Transverse colon (tissue), 4 donors: ENCODE measurements around the gene SLC26A9. TPM values are rescaled to one million over a fixed set of nuclear protein-coding genes. Genes with fewer than 3 reads are reported as not detected.

Source experiments
- DNase-seq: peaks from one replicate; pipeline ENCODE4 v3.0.0-alpha.2; 2019
- H3K27ac ChIP-seq, 4 donors: fragments of 200-600 bp; sonication (generic); 2 replicates each; pipeline ENCODE4 v1.5.1; 2016 to 2018; ENCODE audit warnings: inconsistent platforms in 4 of 4
- H3K27me3 ChIP-seq: fragments of 200-600 bp; sonication (generic); 2 replicates; pipeline ENCODE4 v1.5.1; 2017; ENCODE audit warnings: inconsistent platforms
- H3K36me3 ChIP-seq, 4 donors: fragments of 200-600 bp; sonication (generic); 2 replicates each; pipeline ENCODE4 v1.5.1; 2017 to 2019; ENCODE audit warnings: inconsistent platforms in 4 of 4
- H3K4me1 ChIP-seq, 4 donors: fragments of 200-600 bp; sonication (generic); 2 replicates each; pipeline ENCODE4 v1.5.1; 2017 to 2020; ENCODE audit warnings: inconsistent platforms in 4 of 4
- H3K4me3 ChIP-seq, 4 donors: fragments of 200-600 bp; sonication (generic); 1 replicate in 1 of 4; 2 replicates in 3 of 4; pipeline versions ENCODE4 v1.5.1 to v1.6.1; 2017 to 2019; ENCODE audit warnings: inconsistent platforms in 4 of 4
- H3K9me3 ChIP-seq, 2 donors: fragments of 200-600 bp; sonication (generic); 2 replicates each; pipeline ENCODE4 v1.5.1; 2017 to 2019; ENCODE audit warnings: inconsistent platforms in 2 of 2
- EP300 ChIP-seq: sonication (generic); formaldehyde crosslinking; IDR thresholded peaks from one replicate; pipeline ENCODE4 v1.6.1; 2017; ENCODE audit warnings: antibody characterized with exemption, low read depth
- POLR2A ChIP-seq: fragments of 450-650 bp; IDR thresholded peaks from one replicate; pipeline ENCODE4 v1.6.1; 2016; ENCODE audit warnings: antibody characterized with exemption, mild to moderate bottlenecking, moderate library complexity
- POLR2AphosphoS5 ChIP-seq, 3 donors: sonication (generic); formaldehyde crosslinking; IDR thresholded peaks; one replicate each; pipeline ENCODE4 v1.6.1; 2016; ENCODE audit warnings: antibody characterized with exemption in 3 of 3
- WGBS, 2 donors: methylation state at CpG; one replicate each; pipeline ENCODE4 v1.1.5; 2018; ENCODE audit warnings: low coverage in 1 of 2; 5-methylcytosine and 5-hydroxymethylcytosine counted together
- in situ Hi-C, 4 donors: fragments of 200-750 bp; cut with MboI; loops; one replicate each; pipeline versions ENCODE4 v1.15.0 to v1.15.1; 2017; ENCODE audit warnings: low sequenced_read_pairs in 3 of 4, low pct_ligation_motif_present in 1 of 4, low pct_unique_long_range_greater_than_20kb in 1 of 4
- intact Hi-C: fragments of 100-400 bp; cut with DNase I; formaldehyde crosslinking; loops from one replicate; pipeline ENCODE4 v1.15.1; 2023; ENCODE audit warnings: low total_unique reads
- total RNA-seq, 4 donors: library from RNA; depleted of rRNA; stranded (reverse); fragments of >200 nt; gene quantifications; one replicate each; pipeline ENCODE4 v1.1.0, GENCODE V29; 2016
- TF ChIP-seq, protein P1 (sequence below), 5 experiments: fragments of 200-600 bp in 3 of 5; fragments of 450-650 bp in 2 of 5; sonication (generic) in 3 of 5; IDR thresholded peaks; 1 replicate in 2 of 5; 2 replicates in 3 of 5; pipeline ENCODE4 v1.5.1; 2016 to 2017; ENCODE audit warnings: antibody characterized with exemption in 5 of 5, inconsistent platforms in 3 of 5, mild to moderate bottlenecking in 2 of 5, moderate library complexity in 1 of 5

Gene SLC26A9
- total RNA-seq, 4 donors from 2014 or later = not detected

DNA sequence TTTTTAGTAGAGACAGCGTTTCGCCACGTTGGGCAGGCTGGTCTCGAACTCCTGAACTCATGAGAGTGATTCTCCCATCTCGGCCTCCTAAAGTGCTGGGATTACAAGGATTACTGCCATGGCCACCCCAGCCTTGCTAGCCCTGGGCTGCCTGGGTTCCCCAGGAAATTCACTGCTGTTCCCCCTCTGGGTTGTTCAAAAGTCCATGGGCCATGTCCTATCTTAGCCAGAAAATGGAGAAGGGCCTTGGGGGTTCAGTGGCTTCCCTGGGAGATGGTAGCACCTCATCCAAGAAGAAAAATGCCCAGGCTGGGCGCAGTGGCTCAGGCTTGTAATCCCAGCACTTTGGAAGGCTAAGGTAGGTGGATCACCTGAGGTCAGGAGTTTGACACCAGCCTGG is 20.9 kb downstream of the SLC26A9 start:
- intact Hi-C loops (no loop called here), in situ Hi-C loops (loop anchor here in 1 of 4 donors (25.0 kb wide), 1 partner anchor 135 kb away; the partner anchor contains the start of gene RAB29)
- Histone ChIP-seq H3K27me3 (no peaks in the 10 kb centered on the region), H3K4me1 (no peaks in the 10 kb centered on the region), H3K36me3 (no peaks in the 10 kb centered on the region), H3K27ac (no peak overlapping the region), H3K9me3 (no peaks in the 10 kb centered on the region), H3K4me3 (no peak overlapping the region)
- DNase-seq = no peak
- WGBS, 2 donors = 94% methylated on average over 6 of the region's 6 CpGs; no CpG with 5 or more reads in 1 of the 2 donors
- no peak for TF ChIP-seq POLR2AphosphoS5 (IDR thresholded peaks at IDR 0.05)
- TF ChIP-seq, protein P1, sequence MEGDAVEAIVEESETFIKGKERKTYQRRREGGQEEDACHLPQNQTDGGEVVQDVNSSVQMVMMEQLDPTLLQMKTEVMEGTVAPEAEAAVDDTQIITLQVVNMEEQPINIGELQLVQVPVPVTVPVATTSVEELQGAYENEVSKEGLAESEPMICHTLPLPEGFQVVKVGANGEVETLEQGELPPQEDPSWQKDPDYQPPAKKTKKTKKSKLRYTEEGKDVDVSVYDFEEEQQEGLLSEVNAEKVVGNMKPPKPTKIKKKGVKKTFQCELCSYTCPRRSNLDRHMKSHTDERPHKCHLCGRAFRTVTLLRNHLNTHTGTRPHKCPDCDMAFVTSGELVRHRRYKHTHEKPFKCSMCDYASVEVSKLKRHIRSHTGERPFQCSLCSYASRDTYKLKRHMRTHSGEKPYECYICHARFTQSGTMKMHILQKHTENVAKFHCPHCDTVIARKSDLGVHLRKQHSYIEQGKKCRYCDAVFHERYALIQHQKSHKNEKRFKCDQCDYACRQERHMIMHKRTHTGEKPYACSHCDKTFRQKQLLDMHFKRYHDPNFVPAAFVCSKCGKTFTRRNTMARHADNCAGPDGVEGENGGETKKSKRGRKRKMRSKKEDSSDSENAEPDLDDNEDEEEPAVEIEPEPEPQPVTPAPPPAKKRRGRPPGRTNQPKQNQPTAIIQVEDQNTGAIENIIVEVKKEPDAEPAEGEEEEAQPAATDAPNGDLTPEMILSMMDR (IDR thresholded peaks at IDR 0.05) = no peak
- TF ChIP-seq EP300 = no peak
- no peak for TF ChIP-seq POLR2A

DNA sequence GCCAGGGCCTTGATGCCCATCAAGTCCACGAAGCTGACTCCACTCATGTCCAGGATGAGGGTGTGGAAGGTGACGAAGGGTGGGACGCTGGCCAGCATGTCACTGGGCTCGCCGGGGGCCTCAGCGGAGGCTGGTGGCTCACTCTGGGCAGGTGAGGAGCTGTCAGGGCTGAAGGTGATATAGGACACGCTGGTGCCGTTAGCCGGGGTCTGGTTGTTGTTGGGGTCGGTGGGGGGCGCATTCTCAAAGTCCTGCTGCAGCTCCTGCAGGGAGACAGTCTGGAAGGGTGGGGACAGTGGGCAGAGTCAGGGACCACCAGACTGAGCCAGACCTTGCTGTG is 21.7 kb downstream of the SLC26A9 start:
- no peak overlapping the region for H3K4me3 ChIP-seq
- intact Hi-C loops (no loop called here), in situ Hi-C loops (loop anchor here in 1 of 4 donors (25.0 kb wide), 1 partner anchor 134 kb away; the partner anchor contains the start of gene RAB29)
- 94% methylated on average over 11 of the region's 11 CpGs; no CpG with 5 or more reads in 1 of the 2 donors for WGBS, 2 donors
- H3K27ac ChIP-seq = no peak overlapping the region
- no peaks in the 10 kb centered on the region for H3K9me3 ChIP-seq
- no peak for DNase-seq
- H3K4me1 ChIP-seq = no peaks in the 10 kb centered on the region
- no peaks in the 10 kb centered on the region for H3K27me3 ChIP-seq
- H3K36me3 ChIP-seq = no peaks in the 10 kb centered on the region
- no peak for TF ChIP-seq EP300
- TF ChIP-seq POLR2A = no peak
- TF ChIP-seq POLR2AphosphoS5 (IDR thresholded peaks at IDR 0.05) = no peak
- TF ChIP-seq, protein P1 (IDR thresholded peaks at IDR 0.05) = no peak

DNA sequence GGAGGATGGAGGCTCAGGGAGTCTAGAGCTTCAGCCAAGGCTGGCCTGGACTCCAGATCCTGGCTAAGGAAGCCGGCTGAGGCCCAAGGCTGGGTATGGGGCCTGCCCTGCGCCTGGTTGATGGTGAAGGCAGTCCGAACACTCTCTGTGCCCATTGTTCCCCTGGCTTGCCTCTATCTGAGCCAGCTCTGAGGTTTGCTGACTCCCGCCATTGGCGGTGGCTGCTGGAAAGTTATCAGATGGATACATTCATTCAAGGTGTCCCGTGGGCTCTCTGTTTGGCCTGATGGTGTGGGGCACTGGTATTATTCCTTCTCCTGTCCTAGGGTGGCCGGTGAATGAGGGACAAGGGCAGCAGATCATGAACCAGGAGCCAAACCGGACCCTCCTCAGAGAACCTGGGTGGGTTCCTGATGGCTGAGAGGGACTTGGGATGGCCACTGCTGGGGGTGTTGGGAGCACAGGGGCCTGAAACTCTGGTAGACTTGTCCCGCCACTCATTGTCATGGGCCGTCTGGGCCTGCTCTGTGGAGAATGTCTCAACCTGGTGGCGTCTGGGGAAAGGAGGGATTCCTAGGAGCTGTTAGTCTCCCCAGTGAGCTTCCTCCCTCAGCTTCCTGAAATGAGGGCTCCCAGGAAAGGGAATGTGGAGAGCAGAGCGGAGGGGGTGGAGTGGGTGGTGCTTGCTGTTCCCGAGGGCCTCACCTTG is 22.2 kb downstream of the SLC26A9 start:
- Histone ChIP-seq H3K9me3 (no peaks in the 10 kb centered on the region), H3K27ac (no peak overlapping the region), H3K27me3 (no peaks in the 10 kb centered on the region), H3K4me1 (no peaks in the 10 kb centered on the region), H3K4me3 (no peak overlapping the region), H3K36me3 (no peaks in the 10 kb centered on the region)
- no peak for DNase-seq
- in situ Hi-C loops (loop anchor here in 1 of 4 donors (25.0 kb wide), 1 partner anchor 134 kb away; the partner anchor contains the start of gene RAB29), intact Hi-C loops (no loop called here)
- TF ChIP-seq, protein P1 (IDR thresholded peaks at IDR 0.05) = no peak
- TF ChIP-seq POLR2AphosphoS5 (IDR thresholded peaks at IDR 0.05) = no peak
- TF ChIP-seq EP300 = no peak
- no peak for TF ChIP-seq POLR2A
- WGBS, 2 donors = 79% methylated on average over 13 of the region's 13 CpGs; no CpG with 5 or more reads in 1 of the 2 donors

DNA sequence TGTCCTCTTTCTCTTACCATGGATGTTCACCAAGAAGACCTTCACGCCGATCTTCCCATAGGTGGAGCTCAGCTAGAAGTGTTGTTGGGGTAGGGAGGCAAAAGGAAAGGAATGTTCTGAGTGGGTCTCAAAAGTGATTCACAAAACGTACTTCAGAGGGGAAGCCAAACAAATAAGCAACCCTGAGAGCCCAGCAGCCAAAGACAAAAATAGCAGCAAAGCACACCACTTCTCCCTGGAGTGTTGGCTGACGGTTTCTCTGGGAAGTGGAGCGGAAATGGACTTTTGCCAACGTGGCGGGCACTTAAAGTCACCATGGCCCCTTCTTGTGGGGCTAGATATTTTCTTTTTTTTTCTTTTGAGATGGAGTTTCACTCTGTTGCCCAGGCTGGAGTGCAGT is 23.1 kb downstream of the SLC26A9 start:
- Histone ChIP-seq H3K27me3 (no peaks in the 10 kb centered on the region), H3K4me3 (no peak overlapping the region), H3K36me3 (no peaks in the 10 kb centered on the region), H3K4me1 (no peaks in the 10 kb centered on the region), H3K9me3 (no peaks in the 10 kb centered on the region), H3K27ac (no peak overlapping the region)
- DNase-seq = no peak
- TF ChIP-seq EP300 (no peak), POLR2AphosphoS5 (IDR thresholded peaks at IDR 0.05) (no peak), POLR2A (no peak)
- TF ChIP-seq, protein P1 (IDR thresholded peaks at IDR 0.05) = no peak
- 62 to 64% methylated on average over 4 to 7 of the region's 7 CpGs for WGBS, 2 donors
- intact Hi-C loops (no loop called here), in situ Hi-C loops (loop anchor here in 1 of 4 donors (25.0 kb wide), 1 partner anchor 133 kb away; the partner anchor contains the start of gene RAB29)
